KG1 (cell line): ENCODE data around the gene FBXL7.

Experiments
- DNase-seq: peaks from one replicate; lab custom pipeline; 2025; lab: John Stamatoyannopoulos, UW

Gene FBXL7

GRCh38 chr5:15717001-15717400, 217.0 kb downstream of the FBXL7 start:
- no peak for DNase-seq

GRCh38 chr5:15718421-15719179, 218.6 kb downstream of the FBXL7 start:
- DNase-seq = no peak

GRCh38 chr5:15719784-15720183, 219.8 kb downstream of the FBXL7 start:
- DNase-seq = no peak

GRCh38 chr5:15720515-15720914, 220.5 kb downstream of the FBXL7 start:
- DNase-seq = no peak

GRCh38 chr5:15722305-15722704, 222.3 kb downstream of the FBXL7 start:
- DNase-seq = no peak

- no peak for DNase-seq
Observed at GRCh38 chr5:15727375-15727774, 227.4 kb downstream of the FBXL7 start.

GRCh38 chr5:15728811-15729210, 228.8 kb downstream of the FBXL7 start:
- no peak for DNase-seq

GRCh38 chr5:15731699-15732098, 231.7 kb downstream of the FBXL7 start:
- DNase-seq = no peak

GRCh38 chr5:15734058-15734457, 234.1 kb downstream of the FBXL7 start:
- DNase-seq = no peak

GRCh38 chr5:15737036-15737821, 237.2 kb downstream of the FBXL7 start:
- DNase-seq = no peak

GRCh38 chr5:15737871-15738664, 238.1 kb downstream of the FBXL7 start:
- no peak for DNase-seq

- DNase-seq = no peak
Observed at GRCh38 chr5:15740383-15740782, 240.4 kb downstream of the FBXL7 start.

- no peak for DNase-seq
Observed at GRCh38 chr5:15741591-15741990, 241.6 kb downstream of the FBXL7 start.

- DNase-seq = no peak
Observed at GRCh38 chr5:15746833-15747232, 246.9 kb downstream of the FBXL7 start.

- DNase-seq = no peak
Observed at GRCh38 chr5:15748266-15748665, 248.3 kb downstream of the FBXL7 start.

GRCh38 chr5:15752663-15753285, 252.8 kb downstream of the FBXL7 start:
- no peak for DNase-seq

GRCh38 chr5:15753752-15754151, 253.8 kb downstream of the FBXL7 start:
- DNase-seq = no peak

GRCh38 chr5:15757103-15757502, 257.1 kb downstream of the FBXL7 start:
- DNase-seq = no peak

GRCh38 chr5:15757619-15758018, 257.6 kb downstream of the FBXL7 start:
- no peak for DNase-seq

GRCh38 chr5:15762668-15763067, 262.7 kb downstream of the FBXL7 start:
- DNase-seq = no peak

- DNase-seq = no peak
Observed at GRCh38 chr5:15763754-15764153, 263.8 kb downstream of the FBXL7 start.

GRCh38 chr5:15768936-15769335, 269.0 kb downstream of the FBXL7 start:
- no peak for DNase-seq
